GM21360 (cell line): ENCODE data around the gene DGKB.

ENCODE experiments used
- ATAC-seq: cut with Tn5 transposase; IDR thresholded peaks from one replicate; pipeline ENCODE4 v1.9.1; 2021; ENCODE audit warnings: mild to moderate bottlenecking, moderate library complexity; ENCODE audit not compliant: unreplicated experiment

Gene DGKB

GRCh38 chr7:14902589-14903067, at the start of gene DGKB:
Gene DGKB (minus strand): TSS chr7:14902751.
- ATAC-seq = no peak

GRCh38 chr7:14950013-14950412, 47.5 kb upstream of the DGKB start:
- ATAC-seq = no peak

- no peak for ATAC-seq
These were observed 35.6 kb upstream of the DGKB start for GRCh38 chr7:14938181-14938580.

GRCh38 chr7:14937581-14937980, 35.0 kb upstream of the DGKB start:
- no peak for ATAC-seq

GRCh38 chr7:14936554-14936953, 34.0 kb upstream of the DGKB start:
- ATAC-seq = no peak

- no peak for ATAC-seq
These were observed 32.3 kb upstream of the DGKB start for GRCh38 chr7:14934839-14935238.

- no peak for ATAC-seq
These were observed 29.1 kb upstream of the DGKB start for GRCh38 chr7:14931511-14932215.

- no peak for ATAC-seq
These were observed 21.8 kb upstream of the DGKB start for GRCh38 chr7:14924398-14924797.

- ATAC-seq = no peak
These were observed 8.5 kb upstream of the DGKB start for GRCh38 chr7:14911077-14911476.

- no peak for ATAC-seq
These were observed 6.1 kb upstream of the DGKB start for GRCh38 chr7:14908697-14909096.

GRCh38 chr7:14905764-14906163, 3.2 kb upstream of the DGKB start:
- ATAC-seq = no peak

- no peak for ATAC-seq
These were observed 2.5 kb downstream of the DGKB start for GRCh38 chr7:14900051-14900450.

GRCh38 chr7:14899030-14899429, 3.5 kb downstream of the DGKB start:
- ATAC-seq = no peak

GRCh38 chr7:14896461-14896860, 6.1 kb downstream of the DGKB start:
- no peak for ATAC-seq

GRCh38 chr7:14894826-14895225, 7.7 kb downstream of the DGKB start:
- ATAC-seq = no peak

GRCh38 chr7:14892961-14893360, 9.6 kb downstream of the DGKB start:
- ATAC-seq = no peak

GRCh38 chr7:14891289-14891688, 11.3 kb downstream of the DGKB start:
- no peak for ATAC-seq

- no peak for ATAC-seq
These were observed 13.6 kb downstream of the DGKB start for GRCh38 chr7:14888962-14889361.

GRCh38 chr7:14886533-14886932, 16.0 kb downstream of the DGKB start:
- no peak for ATAC-seq

- no peak for ATAC-seq
These were observed 26.5 kb downstream of the DGKB start for GRCh38 chr7:14875941-14876587.

GRCh38 chr7:14871880-14872279, 30.7 kb downstream of the DGKB start:
- no peak for ATAC-seq

GRCh38 chr7:14870394-14870793, 32.2 kb downstream of the DGKB start:
- ATAC-seq = no peak

- no peak for ATAC-seq
These were observed 33.6 kb downstream of the DGKB start for GRCh38 chr7:14868937-14869336.
